Left lung (tissue), 10 donors: Measurements from ENCODE around the gene PFKP. TPM values are rescaled to one million over a fixed set of nuclear protein-coding genes. Genes with fewer than 3 reads are reported as not detected.

Experiments
- ATAC-seq: fragments of 200-7000 bp; cut with Tn5 transposase; one replicate; pipeline ENCODE4 v1.9.1; 2020; ENCODE audit warnings: moderate library complexity
- DNase-seq, 4 donors: peaks; one replicate each; pipeline ENCODE4 v3.0.0-alpha.2; 2013 to 2020
- H3K27ac ChIP-seq, 2 donors: fragments of 200-600 bp; sonication (generic) in 1 of 2; one replicate each; pipeline versions ENCODE4 v1.5.0 to v1.8.0; 2020 to 2021
- H3K27me3 ChIP-seq, 2 donors: fragments of 200-600 bp; sonication (generic) in 1 of 2; one replicate each; pipeline versions ENCODE4 v1.5.0 to v1.8.0; 2020 to 2021
- H3K36me3 ChIP-seq, 2 donors: fragments of 200-600 bp; sonication (generic) in 1 of 2; one replicate each; pipeline versions ENCODE4 v1.5.0 to v1.8.0; 2020 to 2021
- H3K4me1 ChIP-seq, 2 donors: fragments of 200-600 bp; one replicate each; pipeline ENCODE4 v1.8.0; 2021
- H3K4me3 ChIP-seq, 2 donors: fragments of 200-600 bp; sonication (generic) in 1 of 2; one replicate each; pipeline versions ENCODE4 v1.5.0 to v1.8.0; 2020 to 2021; ENCODE audit warnings: mild to moderate bottlenecking in 1 of 2
- H3K9me3 ChIP-seq, 2 donors: fragments of 200-600 bp; sonication (generic) in 1 of 2; one replicate each; pipeline versions ENCODE4 v1.5.0 to v1.8.0; 2020 to 2021
- intact Hi-C, 2 donors: fragments of 100-400 bp; cut with DNase I; formaldehyde crosslinking; loops; one replicate each; pipeline versions ENCODE4 v1.11.2 to v1.14.2; 2022
- polyA plus RNA-seq, 6 donors: library from polyadenylated mRNA; unstranded; fragments of 120-200 nt; gene quantifications; one replicate each; pipeline ENCODE4 v1.2.1, GENCODE V29; 2013; ENCODE audit not compliant: insufficient read length in 6 of 6
- total RNA-seq, 2 donors: library from RNA; stranded (reverse); fragmentation: NEBNext Ultra II Directional; extraction: Animal tissue kit (Norgen Biotek cat#: 25700); gene quantifications; one replicate each; pipeline ENCODE4 v1.2.1, GENCODE V29; 2021
- TF ChIP-seq, protein P1 (sequence below), 2 donors: fragments of 200-600 bp; sonication (generic) in 1 of 2; IDR thresholded peaks; one replicate each; pipeline versions ENCODE4 v1.5.0 to v1.8.0; 2021; ENCODE audit warnings: antibody characterized with exemption in 2 of 2
- donor health status: DM: no; HTN: yes; CAD: no.
- donor health status: DM: no; HTN: no; CAD: no.

The PFKP gene
- total and polyA plus RNA-seq, 8 donors: 7.4 to 70.0 (median 11.2) TPM

DNA sequence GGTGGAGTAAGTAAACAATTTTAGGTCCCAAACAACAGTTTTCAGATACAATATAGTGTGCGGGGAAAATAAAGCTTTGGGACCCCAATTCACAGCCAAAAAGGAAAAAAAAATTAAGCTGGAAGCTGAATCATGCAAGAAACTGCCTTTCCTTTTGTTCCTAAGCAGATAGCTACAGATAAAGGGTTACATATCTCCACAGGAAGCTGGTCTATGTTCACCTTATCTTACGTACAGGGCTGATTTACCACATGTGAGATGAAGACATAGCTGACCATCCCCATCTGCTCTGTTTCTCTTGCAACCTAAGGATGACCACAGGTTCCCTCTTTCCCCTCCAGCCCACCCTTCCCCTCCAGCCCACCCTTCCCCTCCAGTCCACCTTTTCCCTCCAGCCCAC lies 14.2 kb upstream of the PFKP start:
- DNase-seq: no peak
- no peak for ATAC-seq
- H3K4me1 ChIP-seq: no peaks in the 10 kb centered on the region
- H3K27ac ChIP-seq: no peak overlapping the region
- TF ChIP-seq, protein P1, sequence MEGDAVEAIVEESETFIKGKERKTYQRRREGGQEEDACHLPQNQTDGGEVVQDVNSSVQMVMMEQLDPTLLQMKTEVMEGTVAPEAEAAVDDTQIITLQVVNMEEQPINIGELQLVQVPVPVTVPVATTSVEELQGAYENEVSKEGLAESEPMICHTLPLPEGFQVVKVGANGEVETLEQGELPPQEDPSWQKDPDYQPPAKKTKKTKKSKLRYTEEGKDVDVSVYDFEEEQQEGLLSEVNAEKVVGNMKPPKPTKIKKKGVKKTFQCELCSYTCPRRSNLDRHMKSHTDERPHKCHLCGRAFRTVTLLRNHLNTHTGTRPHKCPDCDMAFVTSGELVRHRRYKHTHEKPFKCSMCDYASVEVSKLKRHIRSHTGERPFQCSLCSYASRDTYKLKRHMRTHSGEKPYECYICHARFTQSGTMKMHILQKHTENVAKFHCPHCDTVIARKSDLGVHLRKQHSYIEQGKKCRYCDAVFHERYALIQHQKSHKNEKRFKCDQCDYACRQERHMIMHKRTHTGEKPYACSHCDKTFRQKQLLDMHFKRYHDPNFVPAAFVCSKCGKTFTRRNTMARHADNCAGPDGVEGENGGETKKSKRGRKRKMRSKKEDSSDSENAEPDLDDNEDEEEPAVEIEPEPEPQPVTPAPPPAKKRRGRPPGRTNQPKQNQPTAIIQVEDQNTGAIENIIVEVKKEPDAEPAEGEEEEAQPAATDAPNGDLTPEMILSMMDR (IDR thresholded peaks at IDR 0.05): no peak
- intact Hi-C loops: no loop called here
- no peaks in the 10 kb centered on the region for H3K27me3 ChIP-seq
- H3K9me3 ChIP-seq: no peaks in the 10 kb centered on the region
- H3K36me3 ChIP-seq: no peaks in the 10 kb centered on the region
- no peak overlapping the region for H3K4me3 ChIP-seq

DNA sequence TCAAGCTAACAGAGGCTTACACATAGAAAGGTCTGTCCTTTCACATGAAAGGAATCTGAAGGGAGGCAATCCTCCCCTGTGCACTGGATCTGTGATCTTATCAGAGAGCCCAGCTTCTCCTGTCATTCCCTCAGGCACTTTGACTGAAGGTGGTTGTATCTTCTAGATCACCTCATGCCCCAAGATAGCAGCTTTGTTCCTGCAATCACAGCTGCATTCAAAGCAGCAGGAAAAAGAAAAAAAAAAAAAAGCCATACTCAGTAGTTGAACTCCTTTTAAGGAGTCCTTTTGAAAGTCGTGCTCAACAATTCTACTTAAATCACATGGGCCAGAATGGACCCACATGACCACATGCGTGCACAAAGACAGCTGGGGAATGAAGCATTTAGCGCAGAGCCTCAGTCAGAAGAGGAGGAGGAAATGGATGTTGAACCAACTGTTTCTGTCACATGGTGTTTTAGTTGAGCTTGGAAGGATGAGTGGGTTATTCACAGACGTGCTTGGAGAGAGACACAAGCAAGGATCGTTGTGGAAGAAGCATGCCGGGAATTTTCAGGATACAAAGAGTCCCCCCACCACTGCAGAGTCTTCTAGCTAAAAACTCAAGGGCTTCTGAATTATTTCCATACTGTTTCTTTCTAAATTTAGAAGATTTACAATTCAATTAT lies 13.0 kb upstream of the PFKP start:
- no peaks in the 10 kb centered on the region for H3K36me3 ChIP-seq
- no peaks in the 10 kb centered on the region for H3K9me3 ChIP-seq
- H3K4me1 ChIP-seq: no peaks in the 10 kb centered on the region
- TF ChIP-seq, protein P1 (IDR thresholded peaks at IDR 0.05): no peak
- no peaks in the 10 kb centered on the region for H3K27me3 ChIP-seq
- DNase-seq: no peak
- no peak overlapping the region for H3K4me3 ChIP-seq
- no peak for ATAC-seq
- intact Hi-C loops: no loop called here
- H3K27ac ChIP-seq: no peak overlapping the region

DNA sequence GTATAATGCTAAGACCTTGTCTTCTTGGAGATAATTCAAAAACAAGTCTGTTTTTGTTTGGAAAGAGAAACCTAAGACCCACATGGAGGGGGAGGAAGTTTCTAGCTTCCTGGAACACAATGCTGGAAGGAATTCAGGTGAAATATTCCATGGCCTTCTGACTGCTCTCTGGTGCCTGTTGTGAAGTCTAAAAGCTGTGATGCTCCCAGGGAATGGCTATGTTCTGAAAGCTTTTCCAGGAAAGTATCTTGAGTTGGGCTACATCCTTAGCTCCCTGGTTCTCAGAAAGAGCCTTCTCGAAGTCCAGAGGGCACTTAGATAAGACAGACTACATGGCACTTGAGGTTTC lies 12.5 kb upstream of the PFKP start:
- intact Hi-C loops: no loop called here
- no peak for DNase-seq
- H3K27me3 ChIP-seq: no peaks in the 10 kb centered on the region
- no peaks in the 10 kb centered on the region for H3K4me1 ChIP-seq
- H3K9me3 ChIP-seq: no peaks in the 10 kb centered on the region
- no peak overlapping the region for H3K4me3 ChIP-seq
- TF ChIP-seq, protein P1 (IDR thresholded peaks at IDR 0.05): no peak
- no peak overlapping the region for H3K27ac ChIP-seq
- H3K36me3 ChIP-seq: no peaks in the 10 kb centered on the region
- ATAC-seq: no peak

DNA sequence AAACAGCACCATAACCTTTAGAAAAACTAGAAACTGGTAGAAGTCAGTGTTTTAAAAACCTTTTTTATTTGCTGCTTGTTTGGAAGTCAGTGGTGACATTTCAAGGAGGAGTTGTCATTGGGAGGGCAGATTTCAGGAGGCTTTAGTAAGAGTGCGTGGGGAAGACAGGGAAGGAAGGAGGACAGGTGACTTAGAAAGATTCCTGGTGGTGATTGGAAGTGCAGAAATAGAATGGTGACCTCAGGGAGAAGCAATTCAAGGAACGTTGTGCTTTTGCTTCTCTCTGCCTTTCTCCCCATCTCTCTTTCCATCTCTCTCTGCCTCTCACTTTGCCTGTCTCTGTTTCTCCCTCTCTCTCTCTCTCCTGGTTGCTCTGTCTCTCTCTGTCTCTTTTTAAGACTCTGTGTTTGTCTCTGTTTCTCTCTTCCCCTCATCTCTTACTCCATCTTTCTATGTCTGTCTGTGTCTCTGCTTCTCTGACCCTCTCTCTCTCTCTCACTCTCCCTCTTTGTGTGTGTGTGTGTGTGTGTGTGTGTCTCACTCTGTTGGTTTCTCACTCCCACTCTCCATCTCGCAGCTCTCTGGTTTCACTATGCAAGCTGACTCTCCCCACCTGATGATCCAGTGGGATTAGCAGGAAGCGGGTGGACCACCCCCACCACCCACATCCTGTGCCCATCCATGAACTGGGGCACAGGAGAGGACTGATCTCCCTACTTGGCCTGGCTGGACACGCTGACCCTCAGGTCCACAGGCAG lies 10.9 kb upstream of the PFKP start:
- Histone ChIP-seq H3K9me3 (no peaks in the 10 kb centered on the region), H3K4me3 (no peak overlapping the region), H3K36me3 (no peaks in the 10 kb centered on the region), H3K27me3 (no peaks in the 10 kb centered on the region), H3K27ac (no peak overlapping the region), H3K4me1 (no peaks in the 10 kb centered on the region)
- DNase-seq: no peak
- intact Hi-C loops: no loop called here
- TF ChIP-seq, protein P1 (IDR thresholded peaks at IDR 0.05): no peak
- ATAC-seq: no peak

DNA sequence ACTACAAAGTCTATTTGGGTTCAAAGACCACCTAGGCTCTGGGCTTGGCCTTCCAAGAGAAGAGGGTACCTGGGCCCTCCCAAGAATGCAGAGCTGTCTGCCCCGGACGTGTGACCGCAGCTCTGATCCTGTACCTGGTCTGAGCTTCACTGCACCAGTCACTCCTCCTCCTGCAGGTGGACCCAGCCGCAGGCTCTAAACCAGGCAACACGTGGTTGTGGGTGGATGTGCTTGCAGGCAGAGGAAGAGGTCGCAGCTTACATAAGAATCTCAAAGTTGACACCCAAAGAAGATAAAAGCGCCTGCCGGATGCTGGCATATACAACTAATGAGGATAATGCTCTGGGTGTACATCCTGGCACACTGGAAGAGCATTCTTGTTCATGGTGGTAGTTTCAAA lies 9.4 kb upstream of the PFKP start:
- Histone ChIP-seq H3K36me3 (no peaks in the 10 kb centered on the region), H3K27ac (no peak overlapping the region), H3K4me1 (no peaks in the 10 kb centered on the region), H3K4me3 (no peak overlapping the region), H3K27me3 (no peaks in the 10 kb centered on the region), H3K9me3 (no peaks in the 10 kb centered on the region)
- TF ChIP-seq, protein P1 (IDR thresholded peaks at IDR 0.05): no peak
- no peak for ATAC-seq
- no peak for DNase-seq
- intact Hi-C loops: no loop called here
